HG02588 (cell line): ENCODE results near the gene ZNF142.

Experiments
- ATAC-seq: cut with Tn5 transposase; IDR thresholded peaks from one replicate; pipeline ENCODE4 v1.9.1; 2021; ENCODE audit warnings: mild to moderate bottlenecking, moderate library complexity; ENCODE audit not compliant: unreplicated experiment

ZNF142 gene

DNA sequence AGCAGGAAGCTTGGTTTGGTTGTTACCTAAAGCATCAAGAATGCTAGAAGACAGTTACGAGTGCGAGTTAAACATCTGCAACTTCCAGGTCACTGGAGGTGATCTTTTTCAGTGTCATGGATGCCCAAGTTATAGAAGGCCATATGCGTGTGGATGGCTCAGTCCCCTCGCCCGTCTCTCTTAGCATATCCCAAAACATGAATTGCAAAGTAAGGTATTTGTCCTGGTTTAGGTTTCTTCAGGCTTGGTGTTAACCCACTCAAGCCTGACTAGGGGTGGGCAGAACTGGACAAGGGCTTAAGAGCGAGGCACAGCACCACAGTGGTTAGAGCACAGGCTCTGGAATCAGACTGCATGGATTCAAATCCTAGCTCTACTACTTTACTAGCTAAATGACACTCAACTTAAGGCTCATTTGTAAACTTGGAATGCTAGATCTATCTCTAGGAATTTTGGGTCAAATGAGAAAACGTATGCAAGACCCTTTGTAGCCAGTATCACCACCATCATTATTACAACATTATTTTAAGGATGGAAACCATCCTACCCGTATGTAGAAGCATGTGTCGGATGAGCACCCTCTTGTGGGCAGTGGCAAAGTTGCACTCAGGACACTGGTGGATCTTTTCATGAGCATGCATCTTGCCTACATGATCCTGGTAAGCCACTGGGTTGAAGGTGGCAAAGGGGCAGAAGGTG is 11.2 kb downstream of the ZNF142 start:
- no peak for ATAC-seq

DNA sequence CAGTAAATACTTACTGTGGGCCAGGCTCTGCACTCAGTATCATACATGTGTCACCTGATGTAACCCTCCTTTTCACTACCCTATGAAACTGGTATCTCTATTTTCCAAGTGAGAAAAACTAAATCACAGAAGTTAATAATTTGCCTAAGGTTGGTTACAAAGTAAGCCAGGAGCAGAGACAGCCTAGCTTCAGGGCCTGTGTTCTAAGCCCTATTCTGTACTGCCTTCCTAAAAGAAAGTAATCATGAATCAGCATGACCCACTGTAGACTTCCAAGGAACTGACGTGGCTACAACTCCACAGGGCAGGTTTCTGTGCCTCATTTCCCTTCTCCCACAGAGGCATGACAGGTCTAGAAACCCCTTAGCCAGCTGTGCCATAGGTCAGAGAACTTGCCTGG is 14.3 kb downstream of the ZNF142 start:
- peak; percentile 42 for ATAC-seq

GRCh38 chr2:218644721-218645120 is 14.7 kb downstream of the ZNF142 start:
- no peak for ATAC-seq

DNA sequence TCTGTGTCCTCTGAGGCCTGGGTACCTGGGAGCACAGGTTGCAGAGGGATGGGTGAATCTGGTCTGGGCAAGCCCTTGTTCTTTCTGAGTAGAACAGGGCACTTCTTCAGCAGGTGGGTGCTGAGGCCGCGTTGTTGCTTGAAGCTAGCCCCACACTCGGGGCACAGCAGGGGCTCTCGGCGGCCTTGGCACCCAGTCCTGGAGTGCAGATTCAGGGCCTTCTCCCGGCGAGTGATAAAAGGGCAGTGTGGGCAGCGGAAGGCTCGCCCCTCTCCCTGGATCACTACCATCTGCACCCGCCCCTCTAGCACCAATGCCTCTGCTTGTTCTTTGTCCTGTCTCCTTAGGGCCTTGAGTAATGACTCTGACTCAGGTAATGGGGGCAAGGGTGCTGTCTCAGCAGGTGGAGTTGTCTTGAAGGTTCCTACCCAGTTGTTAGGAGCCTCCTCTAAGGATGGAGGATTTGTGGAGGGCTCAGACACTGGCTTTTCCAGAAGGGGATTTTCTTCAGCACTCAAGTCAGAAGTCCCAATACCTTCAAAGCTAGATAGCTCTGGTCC is 15.6 kb downstream of the ZNF142 start:
- no peak for ATAC-seq

DNA sequence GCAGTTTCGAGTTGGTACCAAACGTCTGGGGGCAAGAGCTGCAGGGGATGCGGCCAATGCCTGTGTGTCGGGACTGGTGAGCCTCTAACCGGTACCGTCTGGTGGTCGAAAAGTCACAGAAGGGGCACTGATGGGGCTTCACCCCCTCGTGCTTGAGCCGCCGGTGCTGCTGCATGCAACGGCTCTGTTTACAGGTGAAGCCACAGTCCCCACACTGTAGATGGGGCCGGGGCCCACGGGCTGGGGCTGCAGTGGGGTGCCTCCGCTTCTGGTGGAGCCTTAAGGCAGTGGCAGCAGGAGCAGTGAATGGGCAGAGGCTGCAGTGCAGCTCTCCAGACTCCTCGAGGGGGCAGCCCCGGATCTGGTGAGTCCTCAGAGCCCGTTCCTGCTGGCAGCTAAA is 16.6 kb downstream of the ZNF142 start:
- ATAC-seq, result no peak

- ATAC-seq, result no peak
Measured at GRCh38 chr2:218642121-218642656, 17.2 kb downstream of the ZNF142 start.

DNA sequence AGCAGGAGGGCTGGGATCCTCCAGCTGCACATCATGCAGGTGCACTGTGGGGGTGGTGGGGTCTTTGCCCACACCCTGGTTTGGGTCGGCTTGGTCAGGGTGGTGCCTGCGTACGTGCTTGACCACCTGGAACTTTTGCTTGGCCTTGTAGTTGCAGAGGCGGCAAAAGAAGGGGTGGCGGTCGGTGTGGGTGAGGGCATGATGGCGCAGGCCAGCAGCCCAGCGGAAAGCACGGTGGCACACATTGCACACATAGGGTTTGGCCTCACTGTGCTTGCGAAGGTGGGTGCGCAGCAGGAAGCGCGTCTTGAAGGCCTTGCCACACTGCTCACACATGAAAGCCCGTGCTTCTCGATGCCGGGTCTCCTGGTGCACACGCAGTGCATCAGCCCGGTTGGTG is 21.1 kb downstream of the ZNF142 start:
- ATAC-seq, result no peak

- ATAC-seq, result no peak
Measured at GRCh38 chr2:218635719-218636118, 23.7 kb downstream of the ZNF142 start.

DNA sequence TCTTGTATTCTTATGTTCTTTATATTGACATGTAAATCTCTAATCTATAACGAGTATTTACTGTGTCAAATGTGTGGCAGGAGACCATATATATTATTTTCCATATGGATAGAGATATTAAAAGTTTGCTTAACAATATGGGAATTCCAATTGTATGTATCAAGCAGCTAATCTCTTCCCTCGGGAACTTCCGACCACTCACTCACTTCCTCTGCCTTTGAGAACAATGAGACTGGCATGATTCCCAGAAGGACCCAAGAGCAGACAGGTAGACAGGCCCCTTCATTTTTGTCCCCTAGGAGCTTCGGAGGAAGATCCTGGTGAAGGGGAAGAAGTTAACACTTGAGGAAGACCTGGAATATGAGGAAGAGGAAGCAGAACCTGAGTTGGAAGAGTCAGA is 27.6 kb downstream of the ZNF142 start:
- no peak for ATAC-seq

DNA sequence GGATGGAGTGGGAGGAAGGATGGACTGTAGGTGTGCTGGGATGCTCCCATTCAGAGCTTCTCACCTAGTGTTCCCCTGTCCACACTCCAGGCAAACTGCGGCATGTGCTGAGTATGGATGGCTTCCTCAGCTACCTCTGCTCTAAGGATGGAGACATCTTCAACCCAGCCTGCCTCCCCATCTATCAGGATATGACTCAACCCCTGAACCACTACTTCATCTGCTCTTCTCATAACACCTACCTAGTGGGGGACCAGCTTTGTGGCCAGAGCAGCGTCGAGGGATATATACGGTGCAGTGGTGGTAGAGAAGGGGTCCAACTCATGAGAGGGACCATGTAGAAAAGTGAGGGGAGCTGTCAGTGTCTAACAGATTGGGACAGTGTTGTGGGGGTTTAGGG is 31.5 kb downstream of the ZNF142 start:
- no peak for ATAC-seq

DNA sequence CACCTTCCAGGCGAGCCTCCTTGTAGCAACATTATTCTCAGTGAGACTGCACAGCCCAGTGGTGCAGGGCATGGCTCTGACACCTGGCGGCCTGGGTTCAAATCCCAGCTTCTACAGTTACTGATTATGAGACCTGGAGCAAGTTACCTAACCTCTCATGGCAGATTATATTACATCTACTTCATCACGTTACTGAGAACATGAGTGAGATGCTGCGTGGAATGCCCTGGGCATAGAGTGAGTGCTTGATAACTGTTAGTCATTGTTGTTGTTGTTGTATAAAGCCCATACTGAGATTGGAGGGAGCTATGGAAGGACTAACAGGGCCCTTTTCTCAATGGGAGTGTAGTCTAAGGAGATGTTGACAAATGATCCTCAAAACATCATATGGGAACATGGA is 33.1 kb downstream of the ZNF142 start:
- no peak for ATAC-seq

- no peak for ATAC-seq
Measured at GRCh38 chr2:218623366-218623705, 36.1 kb downstream of the ZNF142 start.

- no peak for ATAC-seq
Measured at GRCh38 chr2:218622606-218623365, 36.6 kb downstream of the ZNF142 start.

DNA sequence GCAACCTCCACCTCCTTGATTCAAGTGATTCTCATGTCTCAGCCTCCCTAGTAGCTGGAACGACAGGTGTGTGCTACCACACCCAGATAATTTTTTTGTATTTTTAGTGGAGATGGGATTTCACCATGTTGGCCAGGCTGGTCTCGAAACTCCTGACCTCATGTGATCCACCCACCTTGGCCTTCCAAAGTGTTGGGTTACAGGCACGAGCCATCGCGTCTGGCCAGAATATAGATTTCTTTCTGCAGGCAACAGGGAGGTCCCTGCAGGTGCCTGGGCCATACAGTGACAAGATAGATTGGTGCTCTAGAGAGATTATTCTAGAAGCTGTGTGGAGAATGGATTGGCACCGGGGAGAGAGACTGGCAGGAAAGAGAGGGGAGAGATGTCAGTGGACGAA is 38.4 kb downstream of the ZNF142 start:
- ATAC-seq, result no peak

DNA sequence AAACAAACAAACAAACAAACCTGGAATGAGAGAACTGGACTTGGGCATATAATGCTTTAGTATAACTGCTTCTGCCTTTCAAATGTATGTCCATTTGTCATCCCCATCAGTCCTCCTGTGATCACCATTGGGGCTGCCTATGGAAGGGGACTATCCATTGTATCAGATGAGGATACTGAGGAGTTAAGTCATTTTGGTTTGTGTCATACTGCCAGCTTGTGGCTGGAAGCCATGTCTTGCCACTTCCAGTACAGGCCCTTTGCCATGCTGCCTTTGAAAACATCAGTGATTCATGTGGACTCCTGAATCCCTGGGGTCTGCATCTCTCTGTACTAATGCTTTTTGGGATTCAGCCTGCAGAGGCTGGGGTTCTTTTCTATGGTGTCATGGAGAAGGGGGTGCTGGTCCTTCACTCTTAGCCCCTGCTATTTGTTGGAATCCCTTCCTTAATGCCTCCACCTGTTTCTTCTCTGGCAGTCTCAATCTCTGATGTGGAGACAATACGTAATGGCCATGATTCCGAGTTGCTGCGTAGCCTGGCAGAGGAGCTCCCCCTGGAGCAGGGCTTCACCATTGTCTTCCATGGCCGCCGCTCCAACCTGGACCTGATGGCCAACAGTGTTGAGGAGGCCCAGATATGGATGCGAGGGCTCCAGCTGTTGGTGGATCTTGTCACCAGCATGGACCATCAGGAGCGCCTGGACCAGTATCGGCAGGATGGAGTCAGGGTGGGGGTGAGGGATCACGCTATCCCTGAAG is 41.1 kb downstream of the ZNF142 start:
- ATAC-seq, result no peak

DNA sequence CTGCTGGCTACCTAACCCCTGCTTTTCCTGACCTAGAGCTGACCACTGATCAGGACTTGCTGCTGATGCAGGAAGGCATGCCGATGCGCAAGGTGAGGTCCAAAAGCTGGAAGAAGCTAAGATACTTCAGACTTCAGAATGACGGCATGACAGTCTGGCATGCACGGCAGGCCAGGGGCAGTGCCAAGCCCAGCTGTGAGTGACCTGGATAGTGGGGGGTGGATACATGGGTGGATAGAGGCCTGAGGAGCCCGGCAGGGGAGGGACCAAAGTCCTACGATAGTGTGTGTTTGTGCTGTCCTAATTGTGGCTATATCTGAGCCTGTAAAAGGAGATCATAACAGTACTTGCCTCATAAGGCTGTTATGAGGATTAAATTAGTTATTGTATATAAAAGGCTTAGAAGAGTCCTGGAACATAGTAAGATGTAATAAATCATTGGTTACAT is 43.5 kb downstream of the ZNF142 start:
- ATAC-seq, result no peak

DNA sequence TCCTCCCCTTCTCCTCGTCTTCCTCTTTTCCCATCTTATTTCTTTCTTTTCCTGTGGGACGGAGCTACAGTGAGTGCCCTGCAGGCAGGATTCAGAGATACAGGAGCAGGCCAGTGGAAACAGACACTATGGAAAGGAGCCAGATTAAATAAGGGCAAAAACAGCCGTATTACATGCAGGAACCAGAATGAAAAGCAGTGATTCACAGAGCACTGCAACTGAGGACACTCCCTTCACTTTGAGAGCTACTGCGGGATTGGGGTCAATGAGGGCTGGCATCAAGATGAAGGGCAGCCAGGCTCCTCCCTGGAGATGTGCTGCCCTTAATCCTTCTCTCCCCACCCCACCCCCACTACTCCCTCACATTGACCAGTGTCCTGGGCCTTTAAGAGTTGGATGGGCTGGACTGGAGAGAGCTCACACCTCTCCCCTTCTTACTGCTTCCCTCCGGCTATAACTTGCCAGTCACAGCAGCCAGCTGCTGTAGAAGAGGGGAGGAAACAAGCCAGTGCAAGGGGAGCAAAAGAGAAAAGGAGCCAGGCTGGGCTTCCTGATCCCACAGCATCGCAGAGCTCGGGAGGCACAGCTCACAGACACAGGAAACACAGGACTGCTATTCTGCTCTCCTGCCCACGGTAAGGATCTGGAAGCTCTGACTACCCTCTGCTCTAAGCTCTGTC is 51.8 kb downstream of the ZNF142 start, which contains the start of gene PLCD4:
Gene PLCD4 (plus strand): TSS at position 464 of the 680 bp plus-strand sequence. CDS start 7,841 bp downstream, outside the sequence.
- ATAC-seq, result no peak

GRCh38 chr2:218605432-218605831 is 54.0 kb downstream of the ZNF142 start:
- ATAC-seq, result no peak
